ENCODE measurements around the gene PKMYT1.

Gene PKMYT1

DNA sequence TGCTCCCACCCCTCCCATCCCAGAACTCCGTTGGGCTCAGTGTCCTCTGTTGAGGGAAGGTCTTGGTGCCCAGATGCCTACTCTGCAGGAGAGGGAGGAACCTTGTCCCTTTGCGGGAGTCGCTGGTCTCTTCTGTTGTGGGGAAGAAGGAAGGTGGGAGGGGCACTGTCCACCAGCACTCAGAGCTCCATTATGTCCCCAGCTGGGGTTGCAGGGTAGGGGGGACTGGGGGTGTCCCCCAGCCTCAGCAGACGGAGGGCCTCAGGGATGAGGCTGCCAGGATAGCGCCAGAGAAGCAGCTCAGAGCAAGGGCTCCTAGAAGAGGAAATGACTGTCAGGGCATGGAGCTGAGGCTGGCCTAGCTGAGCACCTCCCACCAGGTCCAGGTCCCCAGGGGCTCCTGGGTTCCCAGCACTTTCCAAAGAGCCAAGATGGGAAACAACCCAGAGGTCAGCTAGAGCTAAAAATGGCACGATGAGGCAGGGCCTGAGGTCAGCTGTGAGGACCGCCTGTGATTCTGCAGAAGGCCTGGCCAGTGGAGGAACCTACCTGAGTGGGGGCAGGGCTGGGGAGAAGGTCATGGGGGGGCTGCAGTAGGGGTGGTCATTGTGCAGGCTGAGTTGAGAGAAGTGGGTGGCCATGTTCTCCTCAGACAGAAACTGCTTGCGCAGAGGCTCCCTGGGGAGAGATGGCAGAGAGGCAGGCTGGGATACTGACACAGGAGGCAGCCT, 42.6 kb upstream of the PKMYT1 start:
- Histone ChIP-seq H3K4me1 (ENCODE audit: control insufficient read depth in 1 of 2, insufficient read depth in 1 of 2, low read depth in 1 of 2, low read length in 1 of 2) (peaks cover 55 to 70% of the 10 kb centered on the region in 2 experiments), H3K9me3 (no peaks in the 10 kb centered on the region)
- TF ChIP-seq, protein P1, sequence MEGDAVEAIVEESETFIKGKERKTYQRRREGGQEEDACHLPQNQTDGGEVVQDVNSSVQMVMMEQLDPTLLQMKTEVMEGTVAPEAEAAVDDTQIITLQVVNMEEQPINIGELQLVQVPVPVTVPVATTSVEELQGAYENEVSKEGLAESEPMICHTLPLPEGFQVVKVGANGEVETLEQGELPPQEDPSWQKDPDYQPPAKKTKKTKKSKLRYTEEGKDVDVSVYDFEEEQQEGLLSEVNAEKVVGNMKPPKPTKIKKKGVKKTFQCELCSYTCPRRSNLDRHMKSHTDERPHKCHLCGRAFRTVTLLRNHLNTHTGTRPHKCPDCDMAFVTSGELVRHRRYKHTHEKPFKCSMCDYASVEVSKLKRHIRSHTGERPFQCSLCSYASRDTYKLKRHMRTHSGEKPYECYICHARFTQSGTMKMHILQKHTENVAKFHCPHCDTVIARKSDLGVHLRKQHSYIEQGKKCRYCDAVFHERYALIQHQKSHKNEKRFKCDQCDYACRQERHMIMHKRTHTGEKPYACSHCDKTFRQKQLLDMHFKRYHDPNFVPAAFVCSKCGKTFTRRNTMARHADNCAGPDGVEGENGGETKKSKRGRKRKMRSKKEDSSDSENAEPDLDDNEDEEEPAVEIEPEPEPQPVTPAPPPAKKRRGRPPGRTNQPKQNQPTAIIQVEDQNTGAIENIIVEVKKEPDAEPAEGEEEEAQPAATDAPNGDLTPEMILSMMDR (IDR thresholded peaks at IDR 0.05): no peak

DNA sequence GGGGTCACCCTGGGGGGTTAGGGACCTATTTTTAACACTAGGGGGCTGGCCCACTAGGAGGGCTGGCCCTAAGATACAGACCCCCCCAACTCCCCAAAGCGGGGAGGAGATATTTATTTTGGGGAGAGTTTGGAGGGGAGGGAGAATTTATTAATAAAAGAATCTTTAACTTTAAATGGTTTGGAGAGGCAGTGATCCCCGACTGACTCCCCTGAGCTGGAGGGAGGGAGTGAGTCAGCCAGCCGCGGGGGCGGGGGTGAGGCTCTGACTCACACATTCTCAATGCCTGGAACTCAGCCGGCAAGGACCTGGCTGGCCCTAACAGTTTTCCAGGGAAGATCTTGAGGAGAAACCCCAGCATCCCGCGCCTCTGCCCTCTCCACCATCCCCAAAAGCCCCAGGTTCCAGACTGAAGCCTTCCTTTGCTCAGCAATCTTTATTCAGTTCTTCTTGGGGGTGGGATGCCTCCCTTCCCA, 42.0 kb upstream of the PKMYT1 start:
- Histone ChIP-seq H3K4me3 (ENCODE audit: low read depth in 1 of 2, low read length in 1 of 2) (peak overlapping the region; percentile 83 to 95), H3K27me3 (peaks cover 22% of the 10 kb centered on the region), H3K4me1 (ENCODE audit: control insufficient read depth in 1 of 2, insufficient read depth in 1 of 2, low read depth in 1 of 2, low read length in 1 of 2) (peaks cover 52 to 69% of the 10 kb centered on the region in 2 experiments), H3K36me3 (peaks cover 14% of the 10 kb centered on the region), H3K27ac (peak overlapping the region; percentile 90), H3K9me3 (no peaks in the 10 kb centered on the region)
- TF ChIP-seq, protein P1 (IDR thresholded peaks at IDR 0.05): no peak

More for the DNA sequence above, 42.6 kb upstream of the PKMYT1 start:
- H3K27ac ChIP-seq: peak overlapping the region; percentile 90
- peaks cover 16% of the 10 kb centered on the region for H3K27me3 ChIP-seq
- peaks cover 14% of the 10 kb centered on the region for H3K36me3 ChIP-seq
- peak overlapping the region in 1 of 2 experiments; percentile 95 for H3K4me3 ChIP-seq (ENCODE audit: low read depth in 1 of 2, low read length in 1 of 2)

DNA sequence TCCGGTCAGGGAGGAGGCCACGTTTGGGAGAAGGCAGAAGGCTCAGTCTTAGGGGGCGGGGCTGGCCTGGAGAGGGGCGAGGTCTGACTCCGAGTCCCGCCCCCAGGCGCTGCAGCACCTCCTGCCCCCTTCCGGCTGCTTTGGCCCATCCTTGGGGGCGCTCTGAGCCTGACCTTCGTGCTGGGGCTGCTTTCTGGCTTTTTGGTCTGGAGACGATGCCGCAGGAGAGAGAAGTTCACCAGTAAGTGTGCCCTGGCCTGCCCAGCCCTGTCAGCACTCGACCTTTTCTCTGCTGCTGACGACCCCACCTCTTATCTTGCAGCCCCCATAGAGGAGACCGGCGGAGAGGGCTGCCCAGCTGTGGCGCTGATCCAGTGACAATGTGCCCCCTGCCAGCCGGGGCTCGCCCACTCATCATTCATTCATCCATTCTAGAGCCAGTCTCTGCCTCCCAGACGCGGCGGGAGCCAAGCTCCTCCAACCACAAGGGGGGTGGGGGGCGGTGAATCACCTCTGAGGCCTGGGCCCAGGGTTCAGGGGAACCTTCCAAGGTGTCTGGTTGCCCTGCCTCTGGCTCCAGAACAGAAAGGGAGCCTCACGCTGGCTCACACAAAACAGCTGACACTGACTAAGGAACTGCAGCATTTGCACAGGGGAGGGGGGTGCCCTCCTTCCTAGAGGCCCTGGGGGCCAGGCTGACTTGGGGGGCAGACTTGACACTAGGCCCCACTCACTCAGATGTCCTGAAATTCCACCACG, 41.4 kb upstream of the PKMYT1 start:
- Histone ChIP-seq H3K27me3 (peaks cover 22% of the 10 kb centered on the region), H3K4me1 (ENCODE audit: control insufficient read depth in 1 of 2, insufficient read depth in 1 of 2, low read depth in 1 of 2, low read length in 1 of 2) (peaks cover 52 to 66% of the 10 kb centered on the region in 2 experiments), H3K36me3 (peaks cover 14% of the 10 kb centered on the region), H3K27ac (peak overlapping the region; percentile 90), H3K9me3 (no peaks in the 10 kb centered on the region), H3K4me3 (ENCODE audit: low read depth in 1 of 2, low read length in 1 of 2) (peak overlapping the region; percentile 83 to 95)
- TF ChIP-seq, protein P1 (IDR thresholded peaks at IDR 0.05): peak; percentile 46

DNA sequence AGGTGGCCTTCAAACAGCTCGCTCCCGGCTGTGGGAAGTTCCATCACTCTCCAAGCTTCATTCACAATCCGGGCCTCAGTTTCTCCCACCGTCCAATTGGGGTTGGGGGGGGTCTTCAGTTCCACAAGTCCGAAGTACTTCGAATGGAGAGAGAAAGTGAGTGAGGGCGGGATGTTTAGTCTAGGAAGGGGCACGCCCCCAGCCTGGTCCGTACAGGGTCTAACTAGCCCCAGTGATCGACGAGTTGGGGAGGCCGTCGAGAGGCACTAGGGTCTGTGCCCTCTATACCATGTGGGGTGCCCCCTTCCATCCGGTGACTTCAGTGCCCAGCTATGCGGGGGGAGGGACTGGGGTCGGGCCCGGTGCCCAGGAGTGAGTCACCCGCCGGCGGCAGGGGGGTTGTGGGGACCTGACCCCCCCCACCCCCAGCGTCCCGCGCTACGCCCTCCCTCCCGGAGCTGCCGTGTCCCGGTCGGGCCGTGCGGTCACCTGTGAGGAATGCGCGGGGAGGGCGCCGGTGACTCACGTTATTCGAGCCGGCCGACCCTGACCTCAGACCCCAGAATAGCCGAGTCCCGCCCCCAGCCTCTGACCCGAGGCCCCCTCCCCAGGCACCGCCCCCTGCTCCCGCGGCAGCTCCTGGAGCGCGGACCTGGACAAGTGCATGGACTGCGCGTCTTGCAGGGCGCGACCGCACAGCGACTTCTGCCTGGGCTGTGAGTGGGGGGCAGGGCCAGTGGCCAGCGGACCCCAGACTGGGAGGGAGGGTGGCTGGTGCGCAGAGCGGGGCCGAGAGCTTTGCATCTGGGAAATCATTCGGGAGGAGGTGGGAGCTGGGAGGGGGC, 40.6 kb upstream of the PKMYT1 start:
- TF ChIP-seq, protein P1 (IDR thresholded peaks at IDR 0.05): no peak
- H3K27ac ChIP-seq: peak overlapping the region; percentile 90
- H3K36me3 ChIP-seq: peaks cover 14% of the 10 kb centered on the region
- peaks cover 22% of the 10 kb centered on the region for H3K27me3 ChIP-seq
- no peaks in the 10 kb centered on the region for H3K9me3 ChIP-seq
- H3K4me1 ChIP-seq (ENCODE audit: control insufficient read depth in 1 of 2, insufficient read depth in 1 of 2, low read depth in 1 of 2, low read length in 1 of 2): peaks cover 52 to 66% of the 10 kb centered on the region in 2 experiments
- H3K4me3 ChIP-seq (ENCODE audit: low read depth in 1 of 2, low read length in 1 of 2): peak overlapping the region; percentile 83 to 95

DNA sequence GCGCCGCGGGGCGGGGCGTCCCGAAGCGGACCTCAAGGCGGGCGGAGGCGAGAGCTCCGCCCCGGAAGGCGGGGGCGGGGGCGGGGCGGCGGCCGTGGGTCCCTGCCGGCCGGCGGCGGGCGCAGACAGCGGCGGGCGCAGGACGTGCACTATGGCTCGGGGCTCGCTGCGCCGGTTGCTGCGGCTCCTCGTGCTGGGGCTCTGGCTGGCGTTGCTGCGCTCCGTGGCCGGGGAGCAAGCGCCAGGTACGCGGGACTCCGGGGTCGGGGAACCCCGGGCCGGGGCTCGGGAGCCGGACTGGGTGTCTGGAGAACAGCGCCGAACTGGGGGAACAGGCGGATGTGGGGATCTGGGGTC, 40.0 kb upstream of the PKMYT1 start, which contains the start of gene TNFRSF12A:
Gene TNFRSF12A, plus strand, starts transcription at position 122 of the 357 bp plus-strand sequence. Its CDS starts 30 bp downstream, at position 152.
- peaks cover 52 to 66% of the 10 kb centered on the region in 2 experiments for H3K4me1 ChIP-seq (ENCODE audit: control insufficient read depth in 1 of 2, insufficient read depth in 1 of 2, low read depth in 1 of 2, low read length in 1 of 2)
- H3K4me3 ChIP-seq (ENCODE audit: low read depth in 1 of 2, low read length in 1 of 2): peak within 1 kb of the TSS; percentile 83 to 95

More for the DNA sequence above, 40.0 kb upstream of the PKMYT1 start, which contains the start of gene TNFRSF12A:
- TF ChIP-seq, protein P1 (IDR thresholded peaks at IDR 0.05): peak; percentile 77
- Histone ChIP-seq H3K27me3 (peaks cover 22% of the 10 kb centered on the region), H3K9me3 (no peaks in the 10 kb centered on the region), H3K27ac (peak within 1 kb of the TSS; percentile 90), H3K36me3 (peaks cover 14% of the 10 kb centered on the region)

Measured in neutrophil (primary cell).